Hepatocyte (in vitro differentiated cells): Measurements from ENCODE around the gene PRDM12. TPM values are rescaled to one million over a fixed set of nuclear protein-coding genes. Genes with fewer than 3 reads are reported as not detected.

Experiments used
- DNase-seq: peaks from one replicate; pipeline ENCODE4 v3.0.0-alpha.2; 2016; ENCODE audit warnings: low spot score
- H2AFZ ChIP-seq: fragments of 200-600 bp; sonication (generic); 2 replicates; pipeline ENCODE4 v1.6.0; 2016; ENCODE audit warnings: antibody characterized with exemption, mild to moderate bottlenecking
- H3K27ac ChIP-seq: fragments of 200-600 bp; sonication (generic); 2 replicates; pipeline ENCODE4 v1.5.1; 2016; ENCODE audit warnings: mild to moderate bottlenecking
- H3K27me3 ChIP-seq: fragments of 200-600 bp; sonication (generic); 2 replicates; pipeline ENCODE4 v1.6.1; 2016
- H3K36me3 ChIP-seq: fragments of 200-600 bp; sonication (generic); replicated peaks from 2 replicates; pipeline ENCODE4 v1.5.1; 2016; ENCODE audit warnings: low read depth; ENCODE audit not compliant: insufficient read depth
- H3K4me1 ChIP-seq: fragments of 200-600 bp; sonication (generic); 2 replicates; pipeline ENCODE4 v1.5.1; 2016; ENCODE audit warnings: mild to moderate bottlenecking, moderate library complexity; ENCODE audit not compliant: insufficient read depth
- H3K4me2 ChIP-seq: fragments of 200-600 bp; sonication (generic); 2 replicates; pipeline ENCODE4 v1.6.0; 2016
- H3K4me3 ChIP-seq: fragments of 200-600 bp; sonication (generic); 2 replicates; pipeline ENCODE4 v1.5.1; 2016; ENCODE audit warnings: mild to moderate bottlenecking
- H3K79me2 ChIP-seq: fragments of 200-600 bp; sonication (generic); 2 replicates; pipeline ENCODE4 v1.6.0; 2017; ENCODE audit warnings: mild to moderate bottlenecking
- H3K9me2 ChIP-seq: fragments of 200-600 bp; sonication (generic); replicated peaks from 2 replicates; pipeline ENCODE4 v1.6.0; 2017; ENCODE audit warnings: mild to moderate bottlenecking; ENCODE audit not compliant: insufficient read depth
- H3K9me3 ChIP-seq: fragments of 200-600 bp; sonication (generic); 2 replicates; pipeline ENCODE4 v1.5.1; 2016; ENCODE audit warnings: low read depth, mild to moderate bottlenecking
- H4K20me1 ChIP-seq: fragments of 200-600 bp; sonication (generic); 2 replicates; pipeline ENCODE4 v1.6.0; 2016; ENCODE audit warnings: mild to moderate bottlenecking; ENCODE audit not compliant: insufficient read depth, poor library complexity, severe bottlenecking
- EZH2 ChIP-seq: fragments of 200-600 bp; sonication (generic); IDR thresholded peaks from 2 replicates; pipeline ENCODE4 v1.6.1; 2016; ENCODE audit warnings: antibody characterized with exemption, mild to moderate bottlenecking, borderline replicate concordance
- EZH2phosphoT487 ChIP-seq: fragments of 200-600 bp; sonication (generic); IDR thresholded peaks from one replicate; pipeline ENCODE4 v1.6.1; 2018; ENCODE audit warnings: antibody characterized with exemption, mild to moderate bottlenecking, low read depth, moderate library complexity; ENCODE audit not compliant: unreplicated experiment, severe bottlenecking
- WGBS: methylation state at CpG from one replicate; pipeline ENCODE4 v1.1.6; 2016; ENCODE audit warnings: low lambda C conversion rate; ENCODE audit errors: missing lambda C conversion rate; 5-methylcytosine and 5-hydroxymethylcytosine counted together
- polyA plus RNA-seq: library from polyadenylated mRNA; unstranded; fragments of >200 nt; fragmentation: Nextera tagmentation; extraction: Ambion mirVana; gene quantifications from 2 replicates; pipeline ENCODE4 v1.2.1, GENCODE V29; 2016
- total RNA-seq: library from RNA; depleted of rRNA; stranded (reverse); fragments of >200 nt; gene quantifications from 2 replicates; pipeline ENCODE4 v1.2.3, GENCODE V29; 2014
- TF ChIP-seq, protein P1 (sequence below): fragments of 200-600 bp; sonication (generic); IDR thresholded peaks from 2 replicates; pipeline ENCODE4 v1.5.1; 2016; ENCODE audit warnings: antibody characterized with exemption, mild to moderate bottlenecking; ENCODE audit not compliant: poor library complexity

Gene PRDM12
- total and polyA plus RNA-seq, 2 experiments from 2014 or later = not detected

DNA sequence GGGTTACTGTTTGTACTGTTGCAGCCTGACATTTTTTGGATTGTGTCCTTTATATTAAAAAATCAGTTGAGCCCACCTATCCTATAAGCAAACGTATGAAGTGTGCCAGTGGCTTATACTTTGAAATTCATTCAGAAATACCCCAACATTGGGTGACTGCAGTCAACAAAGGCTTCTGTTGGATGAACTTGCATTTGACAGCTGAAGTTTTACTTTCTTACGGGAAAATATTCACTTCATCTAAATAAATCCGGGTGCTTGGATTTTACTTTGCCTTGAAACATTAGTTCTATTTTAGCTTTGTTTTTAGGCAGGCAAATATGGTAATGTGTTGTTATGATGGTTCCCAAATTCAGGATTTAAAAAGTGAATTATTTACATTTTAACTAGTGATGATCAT is 50.9 kb downstream of the PRDM12 start:
- WGBS = 38% methylated on average over 3 of the region's 3 CpGs
- H3K4me3 ChIP-seq = peak overlapping the region; percentile 98
- peak overlapping the region; percentile 87 for H3K4me2 ChIP-seq
- no peaks in the 10 kb centered on the region for H3K9me2 ChIP-seq
- no peaks in the 10 kb centered on the region for H3K36me3 ChIP-seq
- peaks cover 23% of the 10 kb centered on the region for H3K4me1 ChIP-seq
- H3K27me3 ChIP-seq = no peaks in the 10 kb centered on the region
- TF ChIP-seq, protein P1, sequence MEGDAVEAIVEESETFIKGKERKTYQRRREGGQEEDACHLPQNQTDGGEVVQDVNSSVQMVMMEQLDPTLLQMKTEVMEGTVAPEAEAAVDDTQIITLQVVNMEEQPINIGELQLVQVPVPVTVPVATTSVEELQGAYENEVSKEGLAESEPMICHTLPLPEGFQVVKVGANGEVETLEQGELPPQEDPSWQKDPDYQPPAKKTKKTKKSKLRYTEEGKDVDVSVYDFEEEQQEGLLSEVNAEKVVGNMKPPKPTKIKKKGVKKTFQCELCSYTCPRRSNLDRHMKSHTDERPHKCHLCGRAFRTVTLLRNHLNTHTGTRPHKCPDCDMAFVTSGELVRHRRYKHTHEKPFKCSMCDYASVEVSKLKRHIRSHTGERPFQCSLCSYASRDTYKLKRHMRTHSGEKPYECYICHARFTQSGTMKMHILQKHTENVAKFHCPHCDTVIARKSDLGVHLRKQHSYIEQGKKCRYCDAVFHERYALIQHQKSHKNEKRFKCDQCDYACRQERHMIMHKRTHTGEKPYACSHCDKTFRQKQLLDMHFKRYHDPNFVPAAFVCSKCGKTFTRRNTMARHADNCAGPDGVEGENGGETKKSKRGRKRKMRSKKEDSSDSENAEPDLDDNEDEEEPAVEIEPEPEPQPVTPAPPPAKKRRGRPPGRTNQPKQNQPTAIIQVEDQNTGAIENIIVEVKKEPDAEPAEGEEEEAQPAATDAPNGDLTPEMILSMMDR = no peak
- no peak for TF ChIP-seq EZH2phosphoT487
- no peak for TF ChIP-seq EZH2
- peak overlapping the region; percentile 13 for H3K27ac ChIP-seq
- no peaks in the 10 kb centered on the region for H3K9me3 ChIP-seq
- H3K79me2 ChIP-seq = peaks cover 71% of the 10 kb centered on the region
- H4K20me1 ChIP-seq = peaks cover 17% of the 10 kb centered on the region
- no peak overlapping the region for H2AFZ ChIP-seq
- DNase-seq = no peak

DNA sequence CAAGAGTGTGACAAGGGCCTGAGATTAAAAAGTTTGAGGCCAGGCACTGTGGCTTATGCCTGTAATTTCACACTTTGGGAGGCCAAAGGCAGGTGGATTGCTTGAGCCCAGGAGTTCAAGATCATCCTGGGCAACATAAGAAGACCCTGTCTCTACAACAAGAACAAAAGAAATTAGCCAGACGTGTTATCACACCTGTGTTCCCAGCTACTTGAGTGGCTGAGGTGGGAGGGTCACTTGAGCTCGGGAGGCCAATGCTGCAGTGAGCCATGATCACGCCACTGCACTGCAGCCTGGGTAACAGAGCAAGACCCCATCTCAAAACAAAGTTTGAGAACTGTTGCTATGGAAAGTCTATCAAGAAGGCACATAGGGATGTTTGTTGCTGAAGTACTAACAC is 54.2 kb downstream of the PRDM12 start:
- Histone ChIP-seq H3K4me3 (no peak overlapping the region), H4K20me1 (peaks cover 20% of the 10 kb centered on the region), H3K4me2 (no peak overlapping the region), H3K36me3 (no peaks in the 10 kb centered on the region), H3K9me2 (no peaks in the 10 kb centered on the region), H3K79me2 (peaks cover 99% of the 10 kb centered on the region), H3K9me3 (no peaks in the 10 kb centered on the region), H3K4me1 (peaks cover 23% of the 10 kb centered on the region), H2AFZ (no peak overlapping the region), H3K27ac (no peak overlapping the region), H3K27me3 (no peaks in the 10 kb centered on the region)
- 74% methylated on average over 3 of the region's 3 CpGs for WGBS
- no peak for TF ChIP-seq EZH2phosphoT487
- DNase-seq = no peak

DNA sequence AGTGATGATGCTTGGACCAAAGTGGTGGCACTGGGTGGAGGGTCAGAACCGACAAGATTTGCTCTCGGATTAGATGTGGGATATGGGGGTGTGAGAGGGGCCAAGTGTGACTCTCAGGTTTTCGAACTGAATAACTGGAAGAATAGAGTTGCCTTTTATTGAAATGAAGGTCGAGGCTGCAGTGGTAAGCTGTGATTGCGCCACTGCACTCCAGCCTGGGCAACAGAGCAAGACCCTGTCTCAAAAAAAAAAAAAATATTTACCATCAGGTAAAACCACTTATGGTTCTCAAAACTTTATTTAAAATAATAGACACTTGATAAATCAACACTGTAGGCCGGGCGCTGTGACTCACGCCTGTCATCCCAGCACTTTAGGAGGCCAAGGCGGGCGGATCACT is 56.4 kb downstream of the PRDM12 start:
- peaks cover 8% of the 10 kb centered on the region for H3K4me1 ChIP-seq
- H3K27me3 ChIP-seq = no peaks in the 10 kb centered on the region
- no peak overlapping the region for H3K4me2 ChIP-seq
- WGBS = 96% methylated on average over 10 of the region's 10 CpGs
- H4K20me1 ChIP-seq = peaks cover 13% of the 10 kb centered on the region
- no peak overlapping the region for H3K4me3 ChIP-seq
- H3K79me2 ChIP-seq = peaks cover 98% of the 10 kb centered on the region
- H3K9me2 ChIP-seq = no peaks in the 10 kb centered on the region
- TF ChIP-seq EZH2phosphoT487 (no peak), EZH2 (no peak)
- TF ChIP-seq, protein P1 = no peak
- no peak overlapping the region for H3K27ac ChIP-seq
- H3K9me3 ChIP-seq = no peaks in the 10 kb centered on the region
- no peaks in the 10 kb centered on the region for H3K36me3 ChIP-seq
- H2AFZ ChIP-seq = no peak overlapping the region
- no peak for DNase-seq

DNA sequence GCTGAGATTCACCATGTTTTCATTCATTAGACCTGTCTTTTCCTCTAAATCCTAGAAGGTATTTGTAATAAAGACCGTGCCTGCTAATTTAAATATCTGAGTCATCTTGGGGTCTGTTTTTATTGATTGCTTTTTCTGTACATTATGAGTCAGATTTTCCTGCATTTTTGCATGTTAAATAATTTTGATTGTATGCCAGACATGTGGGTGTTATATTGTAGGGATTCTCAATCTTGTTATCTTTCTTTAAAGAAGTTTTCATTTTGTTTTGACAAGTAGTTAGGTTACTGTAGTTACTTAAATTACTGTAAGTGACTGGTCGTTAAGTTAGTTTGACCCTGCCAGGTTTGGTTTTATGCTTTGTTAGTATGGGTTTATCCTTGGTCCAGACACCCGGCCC is 64.3 kb downstream of the PRDM12 start:
- H3K27ac ChIP-seq = no peak overlapping the region
- H3K9me2 ChIP-seq = no peaks in the 10 kb centered on the region
- no peak overlapping the region for H3K4me2 ChIP-seq
- H3K27me3 ChIP-seq = no peaks in the 10 kb centered on the region
- peaks cover 11% of the 10 kb centered on the region for H4K20me1 ChIP-seq
- H3K9me3 ChIP-seq = no peaks in the 10 kb centered on the region
- H3K36me3 ChIP-seq = no peaks in the 10 kb centered on the region
- H2AFZ ChIP-seq = no peak overlapping the region
- H3K79me2 ChIP-seq = peaks cover 67% of the 10 kb centered on the region
- H3K4me1 ChIP-seq = no peaks in the 10 kb centered on the region
- TF ChIP-seq EZH2 (no peak), EZH2phosphoT487 (no peak)
- TF ChIP-seq, protein P1 = no peak
- 85% methylated on average over 3 of the region's 3 CpGs for WGBS
- no peak for DNase-seq
- no peak overlapping the region for H3K4me3 ChIP-seq
